Renal cortical epithelial cell (primary cell): ENCODE data around the gene PROSER2. TPM values are rescaled to one million over a fixed set of nuclear protein-coding genes. Genes with fewer than 3 reads are reported as not detected.

Experiments
- DNase-seq: peaks from one replicate; pipeline ENCODE4 v3.0.0-alpha.2; 2011; ENCODE audit warnings: low read depth
- total RNA-seq: library from RNA; depleted of rRNA; stranded (reverse); fragments of >200 nt; gene quantifications from 2 replicates; pipeline ENCODE4 v1.2.3, GENCODE V29; 2014

Gene PROSER2
- total RNA-seq, 1 donor from 2014 or later = 60.9 TPM

DNA sequence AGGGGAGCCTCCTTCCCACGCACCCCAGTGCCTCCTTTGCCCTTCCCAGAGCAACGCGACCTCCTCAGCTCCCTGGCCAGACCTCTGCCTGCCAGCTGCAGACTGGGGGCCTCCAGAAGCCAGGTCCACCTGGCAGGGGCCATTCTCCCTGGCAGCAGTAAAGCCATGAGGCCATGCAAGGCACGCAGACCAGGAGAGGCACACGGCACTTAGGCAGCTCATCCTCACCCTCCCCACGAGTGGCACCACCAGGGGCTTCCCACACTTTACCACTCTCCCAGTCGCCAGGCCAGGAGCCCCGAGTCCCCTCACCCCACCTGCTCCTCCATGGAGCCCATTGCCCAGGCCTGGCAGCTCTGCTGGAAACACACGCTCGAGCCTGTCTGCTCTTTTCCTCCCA, 85.4 kb downstream of the PROSER2 start:
- DNase-seq = no peak

DNA sequence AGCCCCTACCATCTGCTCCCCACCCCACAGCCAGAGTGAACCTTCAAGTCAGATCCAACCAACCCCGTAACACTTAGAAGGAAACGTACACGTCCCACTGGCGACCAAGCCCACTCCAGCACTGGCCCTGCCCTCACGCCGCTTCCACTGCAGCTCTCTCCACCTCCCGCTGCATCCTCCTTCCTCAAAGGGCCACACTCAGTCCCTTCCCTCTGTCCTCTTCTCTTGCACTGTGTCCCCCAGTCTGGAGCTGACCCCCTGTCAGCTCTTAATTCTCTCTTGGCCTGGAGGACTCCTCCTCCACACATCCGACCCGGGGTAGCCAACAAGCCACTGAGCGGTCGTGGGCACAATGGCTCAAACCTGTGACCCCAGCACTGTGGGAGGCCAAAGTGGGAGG, 85.8 kb downstream of the PROSER2 start:
- no peak for DNase-seq

DNA sequence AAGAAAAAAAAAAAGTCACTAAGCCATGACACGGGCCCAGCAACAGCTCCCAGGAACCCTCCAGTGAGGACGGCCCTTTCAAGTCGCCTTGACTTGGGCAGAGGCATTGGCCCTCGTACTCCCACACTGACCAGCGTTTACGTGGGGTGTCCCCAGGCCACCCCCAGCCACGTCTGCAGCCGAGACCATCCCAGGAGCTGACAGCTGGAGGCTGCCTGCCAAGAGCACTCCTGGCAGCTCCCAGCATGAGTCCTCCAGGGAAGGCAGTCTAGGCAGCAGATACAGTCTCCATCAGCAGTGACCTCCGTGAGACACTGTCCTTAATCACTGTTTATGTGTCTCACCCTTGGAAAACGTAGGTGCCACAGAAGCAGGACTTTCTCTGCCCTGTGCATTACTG, 86.5 kb downstream of the PROSER2 start:
- DNase-seq = no peak

DNA sequence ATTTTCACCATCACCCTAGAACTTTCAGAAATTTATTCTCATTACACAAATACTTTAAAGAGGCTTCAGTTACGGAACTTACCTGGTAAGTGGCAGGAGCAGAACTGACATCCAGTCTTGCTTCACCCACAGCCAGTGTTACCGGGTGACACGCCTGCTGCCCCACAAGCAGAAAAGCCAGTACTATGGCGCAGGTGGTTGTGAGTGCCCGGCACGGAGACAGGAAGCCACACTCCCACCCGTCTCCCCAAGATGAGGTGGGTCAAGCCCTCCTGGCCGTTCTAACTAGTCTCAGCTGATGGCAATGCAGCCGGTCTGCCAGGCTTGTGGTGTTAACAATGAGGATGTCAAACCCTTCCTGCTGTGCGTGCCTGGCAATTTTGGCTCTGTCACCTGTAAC, 86.9 kb downstream of the PROSER2 start:
- no peak for DNase-seq

DNA sequence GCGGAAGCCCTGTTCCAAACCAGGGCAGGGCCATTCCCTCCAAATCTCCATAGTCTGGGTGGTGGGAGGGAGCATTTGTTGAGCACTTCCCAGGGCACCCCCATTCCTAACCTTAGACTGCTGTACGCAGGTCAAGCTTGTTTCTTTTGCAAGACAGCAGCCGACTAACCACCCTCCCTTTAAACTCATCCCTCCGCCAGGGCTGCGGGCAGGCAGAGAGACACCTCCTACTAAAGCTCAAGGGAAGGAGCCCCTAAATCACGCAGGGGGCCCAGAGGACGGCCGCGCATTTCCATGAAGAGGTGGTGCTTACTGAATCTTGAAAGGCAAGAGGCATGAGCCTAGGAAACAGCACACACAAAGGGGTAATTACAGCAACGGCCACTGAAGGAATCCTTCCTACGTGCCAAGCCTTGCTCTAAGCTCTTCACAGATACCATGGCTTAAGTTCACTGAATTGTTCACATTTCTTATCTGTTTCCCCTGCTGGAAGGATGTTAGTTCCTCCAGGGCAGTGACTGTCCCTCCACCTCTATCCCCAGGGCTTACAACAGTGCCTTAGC, 90.0 kb downstream of the PROSER2 start:
- no peak for DNase-seq

DNA sequence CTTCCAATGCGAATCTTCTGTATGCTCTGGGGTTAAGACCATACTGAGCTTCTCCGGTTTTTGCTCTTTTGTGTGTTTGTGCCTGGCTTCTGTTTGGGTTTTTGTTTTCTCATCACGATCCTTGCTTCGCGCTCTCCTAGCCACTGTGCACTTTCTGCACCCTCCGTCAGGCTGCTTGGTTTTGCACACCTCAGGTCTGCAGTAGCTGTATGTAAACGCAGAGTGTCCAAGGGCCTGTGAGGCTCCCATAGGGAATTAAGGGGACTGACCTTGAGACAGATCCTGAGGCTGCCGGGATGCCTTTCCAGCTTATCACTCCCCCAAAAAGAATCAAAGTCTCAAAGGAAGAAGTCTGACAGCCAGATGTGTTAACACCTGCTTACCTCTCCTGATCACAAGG, 95.2 kb downstream of the PROSER2 start:
- no peak for DNase-seq

DNA sequence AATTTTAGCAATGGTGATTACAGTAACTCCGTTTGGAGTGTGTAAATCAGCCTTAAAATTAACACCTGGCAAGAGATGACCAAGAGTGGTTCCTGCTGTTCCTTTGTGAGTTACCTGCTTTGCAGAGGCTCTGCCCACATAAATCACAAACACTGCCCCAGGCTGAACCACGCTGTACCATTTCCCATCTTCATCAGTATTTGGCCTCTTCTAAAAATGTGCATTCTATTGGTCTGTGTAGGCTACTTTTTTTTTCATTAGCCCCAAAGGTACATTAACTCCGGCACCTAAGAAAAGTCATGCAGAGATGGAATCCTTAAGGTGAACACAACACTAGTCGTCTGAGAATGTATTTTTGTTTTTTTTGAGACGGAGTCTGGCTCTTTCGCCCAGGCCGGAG, 96.1 kb downstream of the PROSER2 start:
- no peak for DNase-seq

Other genes starting within 250 kb of the PROSER2 start
- gene USP6NL, start 211.7 kb upstream of the PROSER2 start, total RNA-seq = 13.7 and 19.4 TPM in 2 replicates
- 14.9 and 19.0 TPM in 2 replicates for gene ECHDC3, start 81.0 kb upstream of the PROSER2 start, total RNA-seq
- gene UPF2, start 219.5 kb downstream of the PROSER2 start, total RNA-seq = 15.1 and 30.5 TPM in 2 replicates
- gene DHTKD1, start 245.6 kb downstream of the PROSER2 start, total RNA-seq = 32.1 and 46.9 TPM in 2 replicates